Natural killer cell treated with Interleukin-12 subunit alpha and Interleukin-12 subunit beta and Interleukin-15 and Interleukin-18, amount 100 ng/mL, for 72 hours (primary cell): ENCODE results near the gene NOL9. TPM values are rescaled to one million over a fixed set of nuclear protein-coding genes. Genes with fewer than 3 reads are reported as not detected.
A peak's percentile ranks its signal among the peaks of the same experiment; 100 is the strongest.
"Not testable (repeated sequence)": the region's sequence is repeated elsewhere in the genome, so short reads cannot be mapped to it uniquely, and the experiment has no call there.

Experiments
- ATAC-seq, 2 donors: fragments of 150-1000 bp; cut with Tn5 transposase in 1 of 2; sonication (Bioruptor Pico), chemical (Tn5 transposase) in 1 of 2; 2 replicates each; pipeline ENCODE4 v1.10.0; 2021
- DNase-seq: peaks from one replicate; pipeline ENCODE4 v3.0.0; 2022; ENCODE audit warnings: low spot score
- H3K27ac Mint-ChIP-seq, 2 donors: 1 replicate in 1 of 2; 2 replicates in 1 of 2; pipeline ENCODE4 v1.8.0; 2022; ENCODE audit warnings: mixed read lengths in 2 of 2, mild to moderate bottlenecking in 1 of 2, moderate library complexity in 1 of 2
- H3K27me3 Mint-ChIP-seq, 2 donors: 1 replicate in 1 of 2; 2 replicates in 1 of 2; pipeline ENCODE4 v1.8.0; 2022; ENCODE audit warnings: mixed read lengths in 2 of 2
- H3K36me3 Mint-ChIP-seq: one replicate; pipeline ENCODE4 v1.8.0; 2022; ENCODE audit warnings: mixed read lengths
- H3K4me1 Mint-ChIP-seq, 2 donors: 1 replicate in 1 of 2; 2 replicates in 1 of 2; pipeline ENCODE4 v1.8.0; 2022; ENCODE audit warnings: low read depth in 2 of 2, mixed read lengths in 2 of 2, mild to moderate bottlenecking in 1 of 2
- H3K4me3 Mint-ChIP-seq: one replicate; pipeline ENCODE4 v1.8.0; 2022; ENCODE audit warnings: mixed read lengths
- H3K9me3 Mint-ChIP-seq: 2 replicates; pipeline ENCODE4 v1.8.0; 2022; ENCODE audit warnings: mixed read lengths
- total RNA-seq, 2 donors: library from RNA; stranded (reverse); gene quantifications; one replicate each; pipeline ENCODE4 v1.2.3, GENCODE V29; 2022

NOL9 gene
- total RNA-seq: 10 to 100 TPM; 41.6 to 80.5 TPM

- DNase-seq: peak; percentile 95
- no peaks in the 10 kb centered on the region for H3K9me3 Mint-ChIP-seq
- peaks cover 8% of the 10 kb centered on the region in 2 donors for H3K4me1 Mint-ChIP-seq
- H3K27ac Mint-ChIP-seq: peak within 1 kb of the TSS; percentile 10 to 76
- ATAC-seq: peak; percentile 98 to 99
- H3K4me3 Mint-ChIP-seq: peak within 1 kb of the TSS; percentile 85
- no peaks in the 10 kb centered on the region for H3K36me3 Mint-ChIP-seq
- H3K27me3 Mint-ChIP-seq: no peaks in the 10 kb centered on the region
Measured at GRCh38 chr1:6554031-6554906, at the start of gene NOL9. NOL9 (minus strand) TSS chr1:6554513; CDS start chr1:6554502, 11 bp downstream.

DNA sequence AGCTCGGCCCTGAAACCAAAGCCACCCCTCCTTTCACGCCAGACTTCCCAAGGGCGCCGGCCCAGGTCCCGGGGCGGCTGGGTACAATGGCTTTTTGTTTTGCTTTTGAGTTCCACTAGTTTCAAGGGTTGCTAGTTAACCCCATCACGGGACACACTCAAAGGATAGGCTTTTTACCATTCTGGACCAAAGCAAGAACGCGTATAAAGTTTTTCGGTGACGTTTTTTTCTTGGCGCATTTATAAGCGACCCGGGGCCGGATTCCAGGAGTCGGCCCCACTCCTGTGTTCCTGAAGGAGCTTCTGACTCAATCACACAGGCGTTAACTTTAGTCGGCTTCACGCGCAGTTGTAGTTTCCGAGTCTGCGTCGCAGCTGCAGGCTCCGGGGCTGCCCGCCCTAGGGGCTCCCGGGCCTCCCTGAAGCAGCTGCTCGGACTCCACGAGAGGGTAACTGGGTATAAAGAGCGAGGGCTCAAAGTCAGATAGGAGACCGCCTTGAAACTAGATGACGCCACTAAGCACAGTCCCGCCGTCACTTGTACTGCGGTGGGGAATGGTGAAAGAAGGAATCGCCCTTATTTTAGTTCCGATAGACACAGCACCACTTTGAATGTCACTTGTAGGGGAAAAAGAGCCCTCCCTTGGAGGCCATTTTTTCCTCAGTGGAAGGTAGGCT is 49.1 kb upstream of the NOL9 start:
- Mint-ChIP-seq H3K4me3 (peak overlapping the region; percentile 79), H3K27ac (peak overlapping the region; percentile 94 to 95), H3K9me3 (no peaks in the 10 kb centered on the region), H3K4me1 (peaks cover 21 to 38% of the 10 kb centered on the region in 2 donors), H3K36me3 (no peaks in the 10 kb centered on the region), H3K27me3 (no peaks in the 10 kb centered on the region)
- DNase-seq (peak; percentile 74), ATAC-seq (peak; percentile 40 to 65)

- Mint-ChIP-seq H3K27ac (peak within 1 kb of the TSS; percentile 94 to 95), H3K9me3 (no peaks in the 10 kb centered on the region), H3K4me3 (peak within 1 kb of the TSS; percentile 94), H3K27me3 (no peaks in the 10 kb centered on the region), H3K4me1 (peaks cover 21 to 38% of the 10 kb centered on the region in 2 donors), H3K36me3 (no peaks in the 10 kb centered on the region)
- ATAC-seq: peak; percentile 89 to 93
- peak; percentile 96 for DNase-seq
Measured at GRCh38 chr1:6602669-6603237, 48.4 kb upstream of the NOL9 start, which contains the start of gene KLHL21. KLHL21 (minus strand) TSS chr1:6602869; CDS start chr1:6602817, 52 bp downstream.

- Mint-ChIP-seq H3K27me3 (no peaks in the 10 kb centered on the region), H3K36me3 (no peaks in the 10 kb centered on the region), H3K4me3 (peak overlapping the region; percentile 94), H3K4me1 (peaks cover 21 to 38% of the 10 kb centered on the region in 2 donors), H3K27ac (peak overlapping the region; percentile 83 to 95), H3K9me3 (no peaks in the 10 kb centered on the region)
- peak; percentile 66 to 72 for ATAC-seq
- DNase-seq: no peak
Measured at GRCh38 chr1:6601923-6602668, 47.8 kb upstream of the NOL9 start.

- Mint-ChIP-seq H3K4me1 (peaks cover 22 to 38% of the 10 kb centered on the region in 2 donors), H3K27ac (peak overlapping the region; percentile 83 to 95), H3K9me3 (no peaks in the 10 kb centered on the region), H3K4me3 (peak overlapping the region; percentile 94), H3K36me3 (no peaks in the 10 kb centered on the region), H3K27me3 (no peaks in the 10 kb centered on the region)
- ATAC-seq (peak; percentile 62 to 65), DNase-seq (peak; percentile 82)
Measured at GRCh38 chr1:6601049-6601922, 47.0 kb upstream of the NOL9 start.

DNA sequence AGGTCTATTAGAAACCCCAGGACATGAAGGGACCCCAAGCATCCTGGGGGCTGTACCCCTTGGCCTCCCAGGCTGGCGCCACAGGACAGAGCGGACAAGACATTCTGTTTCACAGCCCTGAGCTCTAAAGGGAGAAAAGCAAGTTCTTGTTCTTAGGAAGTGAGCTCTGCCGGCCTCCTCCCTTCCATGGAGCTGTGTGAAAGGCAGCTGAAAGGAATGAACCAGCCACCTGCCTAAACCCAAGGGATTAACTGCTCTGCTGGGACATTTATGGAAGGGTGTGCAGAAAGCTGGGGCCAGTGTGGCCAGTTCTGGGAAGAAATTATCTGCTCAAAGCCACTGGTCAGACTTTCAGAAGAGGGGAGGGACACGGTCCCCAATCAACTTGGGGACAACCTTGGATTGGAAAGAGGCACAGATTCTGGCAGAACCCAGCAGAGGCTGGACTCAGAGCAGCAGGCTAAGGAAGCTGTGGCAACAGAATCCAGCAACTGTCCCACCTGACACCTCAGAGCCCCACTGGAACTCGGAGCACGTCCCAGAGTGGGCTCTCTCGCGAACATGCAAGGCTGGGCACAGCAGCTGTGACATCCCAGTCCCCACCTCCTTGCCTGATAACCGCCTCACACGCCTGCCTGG is 46.2 kb upstream of the NOL9 start:
- H3K9me3 Mint-ChIP-seq: no peaks in the 10 kb centered on the region
- ATAC-seq (no peak), DNase-seq (no peak)
- H3K27ac Mint-ChIP-seq: peak overlapping the region; percentile 83 to 95
- no peaks in the 10 kb centered on the region for H3K27me3 Mint-ChIP-seq
- H3K4me3 Mint-ChIP-seq: peak overlapping the region; percentile 94
- peaks cover 30 to 38% of the 10 kb centered on the region in 2 donors for H3K4me1 Mint-ChIP-seq
- H3K36me3 Mint-ChIP-seq: no peaks in the 10 kb centered on the region

DNA sequence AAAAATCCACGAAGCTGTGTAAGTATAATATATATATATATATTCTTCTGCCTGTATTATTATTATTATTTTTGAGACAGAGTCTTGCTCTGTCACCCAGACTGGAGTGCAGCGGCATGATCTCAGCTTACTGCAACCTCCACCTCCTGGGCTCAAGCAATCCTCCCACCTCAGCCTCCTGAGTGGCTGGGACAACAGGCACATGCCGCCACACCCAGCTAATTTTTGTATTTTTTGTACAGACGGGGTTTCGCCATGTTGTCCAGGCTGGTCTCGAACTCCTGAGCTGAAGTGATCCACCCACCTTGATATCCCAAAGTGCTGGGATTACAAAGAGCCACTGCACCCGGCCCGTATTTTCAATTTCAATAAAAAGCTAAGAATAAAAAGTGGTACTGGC is 45.7 kb upstream of the NOL9 start:
- peak overlapping the region; percentile 83 to 95 for H3K27ac Mint-ChIP-seq
- peaks cover 35 to 38% of the 10 kb centered on the region in 2 donors for H3K4me1 Mint-ChIP-seq
- H3K9me3 Mint-ChIP-seq, ATAC-seq, DNase-seq, H3K36me3 Mint-ChIP-seq, H3K27me3 Mint-ChIP-seq: not testable (repeated sequence)
- H3K4me3 Mint-ChIP-seq: peak overlapping the region; percentile 94

GRCh38 chr1:6599141-6599975 is 45.0 kb upstream of the NOL9 start:
- peak overlapping the region; percentile 83 to 95 for H3K27ac Mint-ChIP-seq
- H3K36me3 Mint-ChIP-seq: no peaks in the 10 kb centered on the region
- H3K27me3 Mint-ChIP-seq: no peaks in the 10 kb centered on the region
- no peak for DNase-seq
- peaks cover 35 to 37% of the 10 kb centered on the region in 2 donors for H3K4me1 Mint-ChIP-seq
- peak overlapping the region; percentile 94 for H3K4me3 Mint-ChIP-seq
- H3K9me3 Mint-ChIP-seq: no peaks in the 10 kb centered on the region
- no peak for ATAC-seq

DNA sequence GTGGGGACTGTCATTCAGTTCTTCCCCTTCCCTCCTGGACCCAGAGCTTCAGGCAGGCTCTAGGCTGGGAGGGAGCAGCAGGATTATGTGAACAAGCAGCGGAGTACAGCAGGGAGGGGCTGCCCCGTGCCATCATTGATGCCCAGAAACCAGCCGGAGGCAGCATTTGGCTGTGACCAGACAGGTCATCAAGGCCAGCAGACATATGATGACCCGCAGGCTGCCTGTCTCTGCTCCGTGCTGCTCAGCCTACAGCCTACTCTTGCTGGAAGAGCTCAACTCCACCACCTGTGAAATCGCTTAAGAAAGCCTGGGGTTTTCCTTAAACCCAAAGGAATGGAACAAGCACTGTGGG is 43.4 kb upstream of the NOL9 start:
- DNase-seq (no peak), ATAC-seq (no peak)
- Mint-ChIP-seq H3K4me1 (peaks cover 27 to 39% of the 10 kb centered on the region in 2 donors), H3K27me3 (no peaks in the 10 kb centered on the region), H3K9me3 (no peaks in the 10 kb centered on the region), H3K27ac (no peak overlapping the region), H3K36me3 (no peaks in the 10 kb centered on the region), H3K4me3 (no peak overlapping the region)

GRCh38 chr1:6596886-6597776 is 42.8 kb upstream of the NOL9 start:
- ATAC-seq (no peak), DNase-seq (no peak)
- H3K4me1 Mint-ChIP-seq: peaks cover 27 to 42% of the 10 kb centered on the region in 2 donors
- no peaks in the 10 kb centered on the region for H3K9me3 Mint-ChIP-seq
- no peak overlapping the region for H3K4me3 Mint-ChIP-seq
- H3K36me3 Mint-ChIP-seq: no peaks in the 10 kb centered on the region
- H3K27ac Mint-ChIP-seq: no peak overlapping the region
- H3K27me3 Mint-ChIP-seq: no peaks in the 10 kb centered on the region

DNA sequence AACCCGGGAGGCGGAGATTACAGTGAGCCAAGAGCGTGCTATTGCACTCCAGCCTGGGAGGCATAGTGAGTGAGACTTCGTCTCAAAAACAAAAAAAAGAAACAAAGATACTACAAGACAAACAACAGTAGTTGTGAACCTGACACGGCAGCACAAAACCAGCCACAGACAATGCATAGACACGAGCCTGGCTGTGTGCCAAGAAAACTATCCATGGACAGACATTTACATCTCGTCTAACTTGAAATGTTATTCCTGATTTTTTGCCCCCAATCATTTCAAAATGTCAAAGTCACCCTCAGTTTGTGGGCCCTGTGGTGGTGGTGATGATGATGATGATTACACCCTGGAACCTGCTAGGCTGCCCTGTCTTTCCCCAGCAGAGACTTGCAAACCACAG is 42.0 kb upstream of the NOL9 start:
- peak overlapping the region in 1 of 2 donors; percentile 58 for H3K27ac Mint-ChIP-seq
- no peak overlapping the region for H3K4me3 Mint-ChIP-seq
- H3K4me1 Mint-ChIP-seq: peaks cover 26 to 42% of the 10 kb centered on the region in 2 donors
- no peaks in the 10 kb centered on the region for H3K27me3 Mint-ChIP-seq
- DNase-seq: no peak
- no peaks in the 10 kb centered on the region for H3K9me3 Mint-ChIP-seq
- no peaks in the 10 kb centered on the region for H3K36me3 Mint-ChIP-seq
- ATAC-seq: no peak
